IMR-90 (cell line): Measurements from ENCODE around the gene NPBWR2. TPM values are rescaled to one million over a fixed set of nuclear protein-coding genes. Genes with fewer than 3 reads are reported as not detected.
A peak's percentile ranks its signal among the peaks of the same experiment; 100 is the strongest.

Source experiments
- ATAC-seq: fragments of 200-7000 bp; cut with Tn5 transposase; 2 replicates; pipeline ENCODE4 v1.9.1; 2020; ENCODE audit warnings: low read depth, mild to moderate bottlenecking, moderate library complexity
- BruUV-seq: library from RNA; stranded (reverse); fragments of 400-500 nt; replicated peaks from 2 replicates; lab custom pipeline; 2021; lab: Mats Ljungman, UMichigan
- CTCF ChIA-PET: fragments of 300-600 bp; formaldehyde crosslinking; extraction: SDS; loops from one replicate; lab custom pipeline; 2021; ENCODE audit warnings: antibody characterized with exemption; lab: Yijun Ruan, JAX
- POLR2A ChIA-PET: fragments of 300-600 bp; sonication (Branson Sonifier 250); formaldehyde crosslinking; loops from one replicate; lab custom pipeline; 2022; ENCODE audit warnings: antibody characterized with exemption; ENCODE audit not compliant: unreplicated experiment; lab: Charles Lee
- DNase-seq: peaks from one replicate; pipeline ENCODE4 v3.0.0; 2013
- H2AFZ ChIP-seq: replicated peaks from 2 replicates; pipeline ENCODE3; 2013; ENCODE audit warnings: low read length, mild to moderate bottlenecking; ENCODE audit not compliant: poor library complexity
- H2AK5ac ChIP-seq: 2 replicates; pipeline ENCODE4 v1.6.1; 2013; ENCODE audit warnings: low read depth, low read length, inconsistent platforms
- H2AK9ac ChIP-seq: replicated peaks from 2 replicates; pipeline ENCODE3; 2013; ENCODE audit warnings: mild to moderate bottlenecking, low read depth, low read length, moderate library complexity; ENCODE audit not compliant: poor library complexity
- H2BK120ac ChIP-seq: 2 replicates; pipeline ENCODE4 v1.6.1; 2013; ENCODE audit warnings: low read depth, low read length, inconsistent platforms
- H2BK15ac ChIP-seq: 3 replicates; pipeline ENCODE4 v1.6.1; 2013; ENCODE audit warnings: low read depth, low read length, inconsistent platforms
- H2BK20ac ChIP-seq: 2 replicates; pipeline ENCODE4 v1.6.1; 2013; ENCODE audit warnings: low read depth, mild to moderate bottlenecking, inconsistent platforms, low read length, moderate library complexity
- H2BK5ac ChIP-seq: 2 replicates; pipeline ENCODE4 v1.6.1; 2013; ENCODE audit warnings: mild to moderate bottlenecking, low read depth, low read length, inconsistent platforms; ENCODE audit not compliant: poor library complexity, severe bottlenecking
- H3K14ac ChIP-seq: replicated peaks from 2 replicates; pipeline ENCODE4 v1.6.1; 2013; ENCODE audit warnings: low read depth, low read length, inconsistent platforms
- H3K18ac ChIP-seq: 2 replicates; pipeline ENCODE4 v1.6.1; 2013; ENCODE audit warnings: low read depth, low read length, control low read depth
- H3K23ac ChIP-seq: 2 replicates; pipeline ENCODE4 v1.6.1; 2013; ENCODE audit warnings: low read depth, low read length, inconsistent platforms
- H3K27ac ChIP-seq: 2 replicates; pipeline ENCODE4 v1.5.1; 2013; ENCODE audit warnings: mild to moderate bottlenecking, control low read depth, low read length; ENCODE audit not compliant: insufficient read depth
- H3K27me3 ChIP-seq: 2 replicates; pipeline ENCODE4 v1.6.1; 2013; ENCODE audit warnings: low read length; ENCODE audit not compliant: control insufficient read depth, insufficient read depth
- H3K36me3 ChIP-seq: 2 replicates; pipeline ENCODE4 v1.6.1; 2013; ENCODE audit warnings: low read length, mixed read lengths; ENCODE audit not compliant: control insufficient read depth, insufficient read depth
- H3K4ac ChIP-seq: 2 replicates; pipeline ENCODE4 v1.6.1; 2013; ENCODE audit warnings: low read depth, low read length, inconsistent platforms
- H3K4me1 ChIP-seq: 2 replicates; pipeline ENCODE4 v1.6.1; 2013; ENCODE audit warnings: low read length, mixed read lengths; ENCODE audit not compliant: control insufficient read depth, insufficient read depth
- H3K4me2 ChIP-seq: 2 replicates; pipeline ENCODE4 v1.6.1; 2013; ENCODE audit warnings: low read depth, mild to moderate bottlenecking, control low read depth, low read length, moderate library complexity
- H3K4me3 ChIP-seq: 2 replicates; pipeline ENCODE4 v1.5.1; 2013; ENCODE audit warnings: low read depth, mild to moderate bottlenecking, control low read depth, low read length, moderate library complexity; ENCODE audit not compliant: insufficient read depth
- H3K56ac ChIP-seq: 2 replicates; pipeline ENCODE4 v1.6.1; 2013; ENCODE audit warnings: low read length, inconsistent platforms; ENCODE audit not compliant: insufficient read depth; ENCODE audit errors: extremely low read depth
- H3K79me1 ChIP-seq, 2 experiments: 2 replicates each; pipeline ENCODE4 v1.6.1; 2013; ENCODE audit warnings: low read length in 2 of 2, inconsistent platforms in 1 of 2, low read depth in 1 of 2
- H3K9ac ChIP-seq: 2 replicates; pipeline ENCODE4 v1.6.1; 2013; ENCODE audit warnings: low read depth, low read length, control low read depth
- H3K9me1 ChIP-seq: 2 replicates; pipeline ENCODE4 v1.6.1; 2013; ENCODE audit warnings: low read length, inconsistent platforms; ENCODE audit not compliant: insufficient read depth
- H3K9me3 ChIP-seq: 2 replicates; pipeline ENCODE4 v1.6.1; 2013; ENCODE audit warnings: low read length; ENCODE audit not compliant: control insufficient read depth, insufficient read depth
- H4K20me1 ChIP-seq: 2 replicates; pipeline ENCODE4 v1.6.1; 2013; ENCODE audit warnings: low read length, inconsistent platforms; ENCODE audit not compliant: insufficient read depth
- H4K5ac ChIP-seq: 2 replicates; pipeline ENCODE4 v1.6.1; 2013; ENCODE audit warnings: mild to moderate bottlenecking, low read depth, low read length, control low read depth
- H4K8ac ChIP-seq, 2 experiments: 2 replicates each; pipeline ENCODE4 v1.6.1; 2013; ENCODE audit warnings: low read depth in 2 of 2, low read length in 2 of 2, control low read depth in 1 of 2, inconsistent platforms in 1 of 2
- H4K91ac ChIP-seq: 2 replicates; pipeline ENCODE4 v1.6.1; 2013; ENCODE audit warnings: low read depth, low read length, inconsistent platforms; ENCODE audit not compliant: insufficient read depth
- CEBPB ChIP-seq: IDR thresholded peaks from 2 replicates; pipeline ENCODE4 v1.6.1; 2012; ENCODE audit warnings: low read depth, low read length, improper control_type of control experiment
- CHD1 ChIP-seq: IDR thresholded peaks from 2 replicates; pipeline ENCODE4 v1.6.1; 2012; ENCODE audit warnings: low read depth, low read length, improper control_type of control experiment
- FOS ChIP-seq: fragments of 150-350 bp; IDR thresholded peaks from 2 replicates; pipeline ENCODE4 v1.6.1; 2016; ENCODE audit warnings: low read depth, low read length
- MAFK ChIP-seq: IDR thresholded peaks from 2 replicates; pipeline ENCODE4 v1.6.1; 2012; ENCODE audit warnings: low read depth, low read length, improper control_type of control experiment
- MAZ ChIP-seq: IDR thresholded peaks from 2 replicates; pipeline ENCODE4 v1.6.1; 2012; ENCODE audit warnings: low read depth, mild to moderate bottlenecking, low read length, improper control_type of control experiment, moderate library complexity, borderline replicate concordance
- MXI1 ChIP-seq: IDR thresholded peaks from 2 replicates; pipeline ENCODE4 v1.6.1; 2012; ENCODE audit warnings: low read depth, mild to moderate bottlenecking, low read length, moderate library complexity, borderline replicate concordance
- NFE2L2 ChIP-seq: fragments of 150-350 bp; IDR thresholded peaks from 2 replicates; pipeline ENCODE4 v1.6.1; 2016; ENCODE audit warnings: low read depth, mild to moderate bottlenecking, low read length
- POLR2A ChIP-seq: IDR thresholded peaks from 2 replicates; pipeline ENCODE4 v1.6.1; 2012; ENCODE audit warnings: mild to moderate bottlenecking, low read depth, low read length
- RAD21 ChIP-seq: IDR thresholded peaks from 2 replicates; pipeline ENCODE4 v1.6.1; 2012; ENCODE audit warnings: low read length, improper control_type of control experiment
- RCOR1 ChIP-seq: IDR thresholded peaks from 2 replicates; pipeline ENCODE4 v1.6.1; 2012; ENCODE audit warnings: mild to moderate bottlenecking, low read length, improper control_type of control experiment; ENCODE audit not compliant: insufficient replicate concordance
- RFX5 ChIP-seq: IDR thresholded peaks from 2 replicates; pipeline ENCODE4 v1.8.0; 2012; ENCODE audit warnings: low read depth, mild to moderate bottlenecking, low read length, moderate library complexity
- SMC3 ChIP-seq: fragments of 150-350 bp; IDR thresholded peaks from 2 replicates; pipeline ENCODE4 v1.6.1; 2016; ENCODE audit warnings: low read depth, mild to moderate bottlenecking, antibody characterized with exemption, low read length, moderate library complexity
- USF2 ChIP-seq: fragments of 150-350 bp; IDR thresholded peaks from 2 replicates; pipeline ENCODE4 v1.6.1; 2017; ENCODE audit warnings: mild to moderate bottlenecking, antibody characterized with exemption, low read length, low read depth
- WGBS, 2 experiments: methylation state at CpG; one replicate each; pipeline versions ENCODE4 v1.1.5 to v1.1.7; 2013; ENCODE audit warnings: missing lambda C conversion rate in 2 of 2; ENCODE audit not compliant: insufficient read length in 1 of 2; ENCODE audit errors: extremely low coverage in 2 of 2; 5-methylcytosine and 5-hydroxymethylcytosine counted together
- dilution Hi-C: fragments of 300-500 bp; cut with HindIII; formaldehyde crosslinking; loops from one replicate; pipeline ENCODE4 v1.14.3; 2018; ENCODE audit warnings: low sequenced_read_pairs; ENCODE audit not compliant: unreplicated experiment
- in situ Hi-C: fragments of 300-500 bp; cut with MboI; formaldehyde crosslinking; loops from 3 replicates; pipeline ENCODE4 v1.14.3; 2019; ENCODE audit warnings: low sequenced_read_pairs, inconsistent platforms, mixed read lengths
- intact Hi-C: fragments of 100-400 bp; cut with micrococcal nuclease; formaldehyde crosslinking; loops from 2 replicates; pipeline ENCODE4 v1.10.0; 2022
- polyA plus RNA-seq, 3 experiments: library from polyadenylated mRNA; depleted of rRNA; stranded (reverse); fragments of >200 nt; gene quantifications; 2 replicates each; pipeline ENCODE4 v1.2.3, GENCODE V29; 2012; ENCODE audit warnings: low replicate concordance in 1 of 3
- total RNA-seq: library from RNA; depleted of rRNA; stranded (reverse); fragments of >200 nt; gene quantifications from 2 replicates; pipeline ENCODE4 v1.2.3, GENCODE V29; 2012

Gene NPBWR2
- total and polyA plus RNA-seq, 2 of the 4 experiments (the other 2 are of a cell fraction) = not detected

- 82% methylated on average over 14 of the region's 30 CpGs; no CpG with 5 or more reads in 1 of the 2 experiments for WGBS, 2 experiments
- no peak overlapping the region for H4K5ac ChIP-seq
- no peaks in the 10 kb centered on the region for H3K4me1 ChIP-seq
- no peak overlapping the region for H3K9ac ChIP-seq
- peak overlapping the region; percentile 32 for H2AFZ ChIP-seq
- no peak overlapping the region for H4K8ac ChIP-seq
- no peak overlapping the region for H2BK20ac ChIP-seq
- ChIA-PET CTCF (no interaction called here), POLR2A (interaction anchor here (0.9 kb wide), 1 partner anchor 9 kb away, joined by 3 read pairs; the partner anchor contains the start of gene TCEA2)
- no peak overlapping the region for H2BK15ac ChIP-seq
- no peak overlapping the region for H2BK5ac ChIP-seq
- H3K14ac ChIP-seq = no peak overlapping the region
- H3K36me3 ChIP-seq = peaks cover 26% of the 10 kb centered on the region; the same call in 1 of the 2 replicates
- H3K23ac ChIP-seq = no peak overlapping the region
- no peak for TF ChIP-seq RAD21
- no peak for TF ChIP-seq CEBPB
- TF ChIP-seq MAZ = no peak
- TF ChIP-seq USF2 = no peak
- no peak for TF ChIP-seq POLR2A
- TF ChIP-seq RFX5 = no peak
- TF ChIP-seq CHD1 = no peak
- TF ChIP-seq NFE2L2 = no peak
- TF ChIP-seq MAFK = no peak
- TF ChIP-seq FOS = no peak
- no peak for TF ChIP-seq RCOR1
- no peak for TF ChIP-seq SMC3
- no peak for TF ChIP-seq MXI1
- ATAC-seq (no peak), DNase-seq (no peak)
- H4K20me1 ChIP-seq = no peaks in the 10 kb centered on the region; the same call in none of the 2 replicates
- no peaks in the 10 kb centered on the region for H3K9me3 ChIP-seq
- H2BK120ac ChIP-seq = no peak overlapping the region
- intact Hi-C loops = no loop called here
- H3K27ac ChIP-seq = no peak overlapping the region
- H3K4me2 ChIP-seq = no peak overlapping the region
- H2AK9ac ChIP-seq = no peak overlapping the region
- no peak overlapping the region for H3K4ac ChIP-seq
- no peak overlapping the region for H3K4me3 ChIP-seq
- dilution Hi-C loops = no loop called here
- no peaks in the 10 kb centered on the region for H3K27me3 ChIP-seq
- H3K56ac ChIP-seq = no peak overlapping the region
- in situ Hi-C loops = no loop called here
- no peak overlapping the region for H4K91ac ChIP-seq
- H3K9me1 ChIP-seq = no peaks in the 10 kb centered on the region
- H3K18ac ChIP-seq = no peak overlapping the region
- H3K79me1 ChIP-seq = no peaks in the 10 kb centered on the region
- H2AK5ac ChIP-seq = no peak overlapping the region
- no TSS peak for BruUV-seq
These were observed 35.7 kb downstream of the NPBWR2 start for GRCh38 chr20:64071341-64072332.
